GM21423 (cell line): Measurements from ENCODE around the gene HOXB3.

Source experiments
- ATAC-seq: cut with Tn5 transposase; IDR thresholded peaks from one replicate; pipeline ENCODE4 v1.9.1; 2021; ENCODE audit warnings: mild to moderate bottlenecking, moderate library complexity; ENCODE audit not compliant: unreplicated experiment

HOXB3 gene

DNA sequence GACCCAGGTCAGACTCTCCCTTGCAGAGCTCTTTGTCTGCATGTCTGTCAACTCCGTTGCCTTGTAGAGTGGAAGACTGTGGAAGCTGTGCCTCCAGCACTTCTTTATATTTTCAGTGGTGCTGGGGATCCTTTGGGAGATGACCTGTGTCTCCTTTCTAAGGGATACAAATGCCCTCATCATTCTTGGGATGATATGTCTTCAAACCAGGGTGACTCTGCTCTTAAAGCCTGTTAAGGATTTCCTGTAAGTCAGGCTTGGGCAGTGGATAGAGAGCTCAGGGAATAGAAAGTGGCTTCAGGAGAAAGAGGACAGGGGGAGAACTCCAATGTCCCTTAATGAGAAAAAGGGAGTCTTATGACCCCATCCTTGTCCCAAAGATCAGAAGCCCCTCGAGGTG lies 1.5 kb downstream of the HOXB3 start:
- ATAC-seq: no peak

DNA sequence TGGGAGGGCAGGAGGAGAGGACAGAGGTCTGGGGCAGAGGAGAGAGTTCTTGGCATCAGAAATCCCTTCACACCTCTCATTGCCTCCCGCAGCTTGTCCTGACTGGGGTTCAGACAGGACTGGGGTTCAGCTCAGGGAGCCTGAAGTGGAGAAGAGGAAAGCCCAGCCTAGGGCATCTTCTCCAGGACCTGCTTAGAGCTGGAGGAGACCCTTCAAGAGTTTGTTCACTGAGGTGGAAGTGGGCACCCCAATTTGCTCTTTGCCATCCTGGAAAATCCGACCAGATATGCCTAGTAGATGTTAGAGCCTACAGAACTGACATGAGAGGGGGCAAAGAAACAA lies 2.0 kb downstream of the HOXB3 start:
- ATAC-seq: no peak

DNA sequence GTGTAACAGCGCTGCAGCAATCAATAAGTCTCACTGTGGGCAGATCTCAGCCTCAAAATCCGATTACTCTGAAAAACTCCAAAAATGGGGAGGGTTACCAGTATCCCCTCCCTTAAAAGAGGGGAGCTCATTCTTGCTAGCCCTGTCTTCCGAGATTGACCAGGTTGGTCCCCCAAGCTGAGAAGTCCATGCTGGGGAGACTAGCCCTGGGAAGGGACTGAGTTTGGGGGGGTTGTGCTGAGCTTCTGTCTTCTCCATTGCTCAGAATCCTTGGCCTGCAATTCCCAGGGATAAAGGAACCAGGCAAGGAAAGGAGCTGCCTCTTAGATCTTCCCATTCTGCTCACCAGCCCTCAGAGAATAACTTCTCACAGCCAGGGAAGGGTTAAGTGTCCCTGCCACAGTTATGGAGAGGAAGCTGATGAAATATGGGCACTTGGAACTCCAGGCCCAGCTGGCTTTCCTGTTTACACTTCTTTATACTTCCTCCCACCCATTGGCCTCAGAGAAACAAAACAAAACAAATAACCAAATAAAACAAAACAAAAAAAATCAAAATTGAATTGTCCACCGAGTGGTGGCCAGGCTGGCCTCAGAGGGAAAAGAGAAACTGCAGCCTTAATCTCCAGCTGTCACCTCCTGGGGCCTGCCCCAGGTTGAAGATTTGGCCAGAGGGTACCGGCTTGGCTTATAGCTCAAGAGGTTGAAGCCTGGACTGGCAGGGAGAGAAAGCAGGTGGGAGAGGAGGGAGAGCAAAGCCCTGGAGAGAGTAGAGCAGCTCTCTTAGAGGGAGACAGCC lies 2.6 kb downstream of the HOXB3 start:
- ATAC-seq: no peak

DNA sequence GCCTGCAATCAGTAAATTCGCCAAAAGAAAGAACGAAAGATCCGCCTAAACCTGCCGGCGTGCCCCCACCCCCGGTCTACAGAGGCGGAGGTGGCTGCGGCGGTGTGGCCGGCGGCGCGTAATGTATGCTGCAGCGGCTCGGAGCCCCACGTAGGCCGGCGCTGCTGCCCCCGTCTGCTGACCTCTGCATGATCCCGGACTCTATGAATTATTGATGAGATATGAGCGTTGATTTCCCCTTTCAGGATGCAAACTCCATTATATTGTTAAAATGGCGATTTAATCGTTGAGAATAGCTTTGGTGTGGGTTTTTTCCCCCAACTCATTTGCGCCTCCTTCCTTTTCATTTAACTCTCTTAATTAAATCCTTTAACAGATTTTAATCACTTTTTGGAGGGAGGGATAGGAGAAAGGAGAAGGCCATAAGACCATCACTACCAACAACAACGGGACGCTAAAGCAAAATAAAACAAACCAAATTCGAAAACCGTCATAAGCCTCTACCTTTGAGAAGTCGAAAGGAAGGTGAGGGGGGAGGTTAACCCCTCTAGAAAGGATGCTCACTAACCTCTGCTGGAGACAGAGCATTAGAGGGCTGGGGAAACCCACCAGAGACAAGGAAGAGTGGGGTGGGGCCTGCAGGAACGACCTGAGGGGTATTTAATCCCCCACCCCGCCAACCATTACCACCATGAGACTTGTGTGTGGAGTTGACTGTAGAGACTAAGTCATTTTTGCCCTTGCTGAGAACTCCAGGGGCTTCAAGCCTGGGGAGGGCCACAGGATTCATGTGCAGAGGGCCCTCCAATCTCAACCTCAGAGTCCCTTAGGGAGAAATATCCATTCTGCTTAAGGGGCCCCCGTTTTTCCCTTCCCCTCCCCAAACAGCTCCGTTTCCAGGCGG lies 3.4 kb downstream of the HOXB3 start:
- ATAC-seq: no peak

DNA sequence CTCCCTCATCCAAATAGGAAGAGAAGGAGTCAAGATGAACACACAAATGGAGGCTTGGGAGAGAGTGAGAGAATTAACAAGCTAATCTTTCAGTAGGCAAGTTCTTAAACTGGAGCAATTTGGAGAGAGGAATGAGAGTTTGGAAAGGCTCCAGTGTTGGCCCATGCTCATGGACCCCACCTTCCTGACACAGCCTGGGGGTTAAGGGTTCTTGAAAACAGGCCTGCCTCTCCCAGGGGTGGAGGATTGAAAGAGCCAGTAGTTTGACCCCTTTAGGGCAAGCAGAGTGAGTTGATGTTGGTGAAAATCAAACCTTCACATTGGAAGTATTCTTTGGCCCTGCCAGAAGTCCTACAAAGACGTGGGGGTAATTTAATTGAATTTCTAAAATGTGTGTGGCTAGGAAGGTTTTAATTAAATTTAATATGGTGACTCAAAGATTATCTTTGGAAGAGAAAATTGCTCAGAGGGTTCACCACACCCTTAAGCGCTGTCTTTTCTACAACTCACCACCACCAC lies 5.8 kb downstream of the HOXB3 start:
- no peak for ATAC-seq

DNA sequence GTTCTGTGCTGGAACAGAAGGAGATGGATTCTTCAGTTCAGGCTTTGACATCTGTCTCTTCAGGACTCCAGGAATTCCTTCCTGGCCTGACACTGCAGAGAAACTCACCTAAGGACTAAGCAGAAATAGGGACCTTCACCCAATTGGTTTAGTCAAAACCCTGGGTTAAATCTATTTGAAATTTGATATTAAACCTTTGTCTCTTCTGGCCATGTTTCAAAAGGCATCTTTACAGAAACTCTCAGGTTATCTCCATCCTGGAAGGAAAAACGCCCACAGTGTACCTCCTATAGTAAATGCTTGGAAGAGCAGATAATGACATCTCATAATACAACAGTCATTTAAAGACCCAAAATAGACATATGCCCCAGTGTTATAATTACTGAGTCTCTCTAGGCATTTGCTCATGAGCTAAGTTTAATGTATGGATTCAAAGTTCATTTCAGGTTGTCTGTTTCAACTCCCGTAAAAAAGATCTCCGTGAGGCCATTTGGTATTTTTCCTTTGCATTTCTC lies 6.3 kb downstream of the HOXB3 start:
- ATAC-seq: no peak

DNA sequence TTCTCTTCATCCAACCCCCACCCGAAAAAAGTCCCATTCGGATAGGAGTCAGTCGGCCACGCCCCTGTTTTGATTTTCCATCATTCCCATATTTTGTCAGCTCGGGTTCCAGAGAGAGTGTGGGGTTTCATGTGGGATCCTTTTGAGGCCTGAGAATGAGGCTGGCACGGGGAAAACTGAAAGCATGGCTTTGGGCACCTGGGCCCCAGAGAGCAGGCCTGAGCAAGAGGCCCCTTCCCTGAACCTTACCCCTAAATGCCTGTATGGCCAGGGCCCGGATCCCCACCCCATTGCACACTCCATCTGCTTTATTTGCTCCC lies 7.3 kb downstream of the HOXB3 start:
- no peak for ATAC-seq

DNA sequence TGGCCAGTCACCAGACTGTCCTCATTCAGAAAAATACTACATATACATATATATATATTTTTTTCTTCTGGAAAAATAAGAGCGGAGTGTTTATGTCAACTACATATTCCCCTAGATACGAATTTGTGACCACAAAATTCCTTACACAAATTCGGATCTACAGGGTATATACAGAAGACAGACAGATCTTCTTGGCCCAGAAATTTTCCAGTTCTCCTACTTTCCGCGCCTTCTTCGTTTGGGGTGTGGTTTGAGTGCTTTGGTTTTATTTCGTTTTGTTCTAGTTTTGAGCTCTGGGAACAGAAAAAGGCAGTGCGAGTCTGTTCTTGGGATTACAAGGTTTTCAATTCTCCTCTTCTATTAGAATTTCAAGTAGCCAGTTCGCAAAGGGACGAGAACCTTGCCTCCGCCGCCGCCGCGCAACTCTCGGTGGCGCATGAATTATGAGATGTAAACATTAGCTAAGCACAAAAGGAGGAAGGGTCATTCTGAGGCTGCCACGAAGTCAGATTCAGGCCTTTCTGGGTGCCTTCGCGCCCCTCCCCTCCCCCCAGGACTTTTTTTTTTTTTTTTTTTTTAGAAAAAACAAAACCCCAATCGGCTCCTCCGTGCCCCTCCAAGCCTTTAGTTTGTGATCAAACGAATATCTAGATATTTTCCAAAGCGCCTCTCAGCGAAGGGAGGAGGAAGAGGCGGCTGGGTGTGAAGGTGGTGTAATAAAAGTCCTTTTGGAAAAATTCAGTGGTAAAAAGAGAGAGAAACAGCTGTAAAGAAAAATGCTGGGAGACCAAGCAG lies 10.1 kb downstream of the HOXB3 start:
- no peak for ATAC-seq

DNA sequence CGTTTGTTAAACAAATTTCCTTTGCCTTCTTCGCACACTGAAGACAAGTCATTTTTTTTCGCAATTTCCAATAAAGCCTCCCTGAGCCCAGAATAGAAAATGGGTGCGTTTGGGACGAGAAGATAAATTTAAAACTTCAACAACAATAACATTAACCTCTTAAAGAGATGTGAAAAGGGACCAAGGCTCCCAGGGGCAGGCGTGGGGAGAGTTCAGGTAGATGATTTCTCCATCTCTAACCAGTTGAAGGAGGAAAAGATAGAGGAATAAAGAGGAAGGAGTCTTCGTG lies 10.6 kb downstream of the HOXB3 start:
- ATAC-seq: no peak

DNA sequence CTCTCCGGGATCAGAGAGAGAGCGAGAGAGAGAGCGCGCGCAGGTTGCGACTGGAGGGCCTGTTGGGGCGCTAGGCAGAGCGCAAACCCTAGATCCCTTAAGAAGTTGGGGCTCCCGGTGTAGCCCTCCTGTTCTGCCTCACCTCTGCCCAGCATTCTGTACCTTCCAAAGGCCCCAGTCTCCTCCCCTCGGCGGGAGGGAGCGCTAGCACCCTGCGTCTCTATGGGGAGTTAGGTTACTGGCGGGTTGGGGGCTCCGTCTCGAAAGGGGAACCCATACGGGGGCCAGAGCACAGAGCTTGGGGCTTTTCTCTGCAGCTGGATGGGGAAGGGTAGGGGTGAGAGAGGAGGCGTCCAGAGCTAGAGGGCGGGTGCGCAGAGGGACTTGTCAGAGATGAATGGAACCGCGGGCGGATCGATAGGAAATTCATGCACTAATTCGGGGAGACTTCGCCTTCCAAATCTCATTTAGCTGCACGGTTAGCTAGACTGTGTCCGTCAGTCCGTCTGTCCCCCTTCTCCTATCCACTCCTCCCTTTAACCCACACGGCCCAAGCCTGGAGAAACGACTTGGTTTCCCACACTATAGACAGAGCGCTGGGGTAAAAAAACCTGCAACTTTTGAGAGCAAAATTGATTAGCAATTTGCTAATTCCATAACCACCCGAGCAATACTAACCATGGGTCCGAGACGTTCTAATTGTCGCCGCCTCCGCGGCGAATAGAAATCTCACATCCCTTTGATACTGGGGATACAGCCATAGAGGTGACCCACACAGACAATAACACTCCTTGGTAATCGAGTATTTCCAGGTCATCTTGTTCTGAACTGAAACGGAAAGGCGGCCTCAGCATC lies 11.2 kb downstream of the HOXB3 start:
- no peak for ATAC-seq

DNA sequence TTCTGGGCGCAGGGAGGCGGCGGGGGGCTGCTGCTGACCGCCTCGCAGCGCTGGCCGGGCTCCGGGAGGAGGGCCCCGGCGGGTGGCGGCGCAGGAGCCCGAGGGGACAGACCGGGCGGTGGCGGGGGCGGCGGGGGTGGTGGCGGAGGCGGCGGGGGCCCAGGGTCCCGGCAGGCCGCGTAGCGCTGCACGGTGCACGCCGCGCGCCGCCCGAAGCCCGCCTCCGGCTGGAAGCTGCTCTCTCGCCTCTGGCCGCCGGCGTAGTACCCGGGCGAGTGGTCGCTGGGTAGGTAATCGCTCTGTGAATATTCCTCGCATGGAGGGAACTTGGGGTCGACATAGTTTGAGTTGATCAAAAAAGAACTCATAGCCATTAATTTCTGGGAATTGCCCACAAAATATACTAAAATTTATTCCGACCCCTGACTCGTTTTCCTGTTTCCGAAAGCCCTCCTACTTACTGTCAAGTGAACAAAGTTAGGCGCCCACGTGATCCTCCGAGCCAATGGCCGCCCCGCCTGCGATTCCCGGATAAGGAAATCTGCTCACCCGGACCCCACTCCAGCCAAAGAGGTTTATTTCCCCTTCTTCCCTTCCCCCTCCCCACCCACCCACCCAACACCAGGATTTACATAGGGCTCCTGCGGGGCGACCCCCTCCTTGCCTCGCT lies 12.0 kb downstream of the HOXB3 start, which contains the start of gene HOXB4:
Gene HOXB4 (minus strand): TSS at position 405 of the 670 bp plus-strand sequence. CDS start 31 bp downstream, at position 374.
- ATAC-seq: no peak

DNA sequence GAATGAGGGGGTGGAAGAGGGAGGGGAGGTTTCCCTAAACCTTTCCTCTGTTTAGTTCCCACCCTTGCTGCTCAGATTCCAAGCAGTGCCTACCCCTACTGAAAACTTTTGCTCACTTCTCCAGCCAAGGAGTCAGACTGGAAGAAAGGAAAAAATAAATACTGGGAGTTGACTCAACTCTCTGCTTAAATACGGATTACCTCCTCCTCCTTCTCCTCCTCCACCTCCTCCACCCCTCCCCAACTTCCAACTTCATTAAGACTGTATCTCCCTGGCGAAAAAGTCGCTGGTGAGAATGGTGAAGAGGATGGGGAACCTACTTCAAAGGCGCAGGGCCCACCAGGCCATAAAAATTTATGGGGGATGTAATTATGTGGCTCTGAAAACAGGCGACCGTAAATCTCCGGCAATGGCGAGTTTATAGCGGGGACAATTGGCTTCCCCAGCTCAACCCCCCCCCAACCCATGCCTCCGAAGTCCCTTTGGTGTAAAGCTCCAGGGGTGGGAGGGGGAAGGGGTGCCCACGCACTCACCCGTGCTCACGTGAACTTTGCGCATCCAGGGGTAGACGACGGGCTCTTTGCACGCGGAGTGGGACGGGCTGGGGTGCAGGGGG lies 12.6 kb downstream of the HOXB3 start:
- ATAC-seq: no peak

DNA sequence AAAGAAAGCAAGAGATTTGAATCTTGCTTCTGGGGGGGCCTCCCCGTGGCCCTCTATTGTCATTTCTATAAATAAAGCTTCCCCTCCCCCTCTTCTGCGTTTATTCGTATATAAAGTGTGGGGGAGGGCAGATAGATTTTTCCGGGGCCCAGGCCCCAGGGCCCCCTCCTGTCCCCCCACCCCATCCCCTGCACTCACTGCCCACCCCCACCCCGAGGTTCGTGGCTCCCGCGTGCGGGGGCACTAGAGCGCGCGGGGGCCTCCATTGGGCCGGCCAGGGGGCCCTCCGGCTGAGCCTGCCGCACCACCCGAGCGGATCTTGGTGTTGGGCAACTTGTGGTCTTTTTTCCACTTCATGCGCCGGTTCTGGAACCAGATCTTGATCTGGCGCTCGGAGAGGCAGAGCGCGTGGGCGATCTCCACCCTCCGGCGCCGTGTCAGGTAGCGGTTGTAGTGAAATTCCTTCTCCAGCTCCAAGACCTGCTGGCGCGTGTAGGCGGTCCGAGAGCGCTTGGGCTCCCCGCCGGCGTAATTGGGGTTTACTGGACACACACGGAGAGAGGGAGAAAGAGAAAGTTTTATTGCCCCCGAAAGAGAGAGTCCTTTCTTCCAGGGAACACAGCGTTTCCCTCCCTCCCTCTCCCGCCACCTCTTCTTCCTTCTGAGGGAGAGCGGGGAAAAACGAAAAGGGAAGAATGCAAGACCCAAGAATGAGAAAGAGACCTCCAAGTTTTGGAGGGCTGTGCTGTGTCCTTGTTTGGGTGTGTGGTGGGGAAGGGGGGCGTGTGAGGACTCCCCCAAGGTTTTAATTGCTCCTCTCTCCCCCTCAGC lies 13.3 kb downstream of the HOXB3 start:
- ATAC-seq: no peak

DNA sequence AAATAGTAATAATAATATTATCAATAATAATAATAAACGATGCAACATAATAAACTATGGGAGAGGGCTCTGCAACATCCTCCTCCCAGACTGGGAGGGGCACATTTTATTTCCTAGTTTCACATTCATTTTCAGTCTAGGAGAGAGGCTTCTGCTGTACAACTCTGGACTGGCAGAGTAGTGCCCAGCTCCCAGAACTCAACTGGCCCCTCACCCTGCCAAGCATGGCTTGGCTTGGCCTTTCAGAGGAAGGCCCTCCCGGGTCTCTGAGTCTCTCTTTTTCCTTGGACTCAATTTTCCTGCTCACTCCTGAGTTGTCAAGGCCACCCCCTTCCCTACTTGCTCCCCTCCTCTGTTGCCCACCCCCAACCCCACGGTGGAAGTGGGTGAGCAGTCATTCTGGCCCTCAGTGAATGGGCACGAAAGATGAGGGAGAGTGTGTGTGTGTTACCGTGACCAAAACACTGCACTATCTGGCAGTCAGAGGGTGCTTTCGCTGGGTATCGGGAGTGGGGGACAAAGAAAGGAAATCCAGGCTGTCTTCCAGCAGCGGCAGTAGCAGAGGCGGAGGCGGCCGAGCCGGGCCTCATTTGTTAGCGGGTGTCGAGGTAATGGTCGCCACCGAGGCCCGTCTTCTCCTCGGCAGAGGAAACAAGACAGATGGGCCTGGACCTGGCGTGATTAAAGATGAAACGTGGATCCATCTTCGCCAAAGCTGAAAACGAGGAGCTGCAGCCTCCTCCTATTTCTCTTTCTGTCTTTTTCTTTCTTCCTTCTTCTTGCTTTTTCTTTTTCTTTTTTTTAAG lies 14.2 kb downstream of the HOXB3 start:
- no peak for ATAC-seq

DNA sequence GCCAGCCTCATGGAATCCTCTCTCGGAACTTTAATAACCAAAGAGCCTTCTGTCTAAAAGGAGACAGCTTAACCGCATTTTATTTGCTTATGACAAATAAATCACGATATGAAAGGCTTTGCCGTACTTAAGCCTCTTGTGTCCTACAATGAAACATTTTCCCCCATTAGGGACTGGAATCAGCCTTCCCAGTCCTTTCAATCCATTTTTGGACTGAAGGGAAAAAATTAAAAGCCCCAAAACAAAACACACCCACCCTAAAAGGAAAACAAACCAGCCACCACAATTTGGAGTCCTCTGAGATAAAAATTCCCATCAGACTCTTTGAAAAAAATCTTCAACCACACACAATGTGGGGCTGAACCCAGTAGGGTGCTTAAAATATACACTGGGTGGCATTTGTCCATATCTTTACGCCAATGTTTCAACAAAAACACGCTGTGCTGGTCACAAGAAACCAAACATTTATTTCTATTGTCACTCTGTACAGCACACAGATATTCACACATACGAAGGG lies 14.9 kb downstream of the HOXB3 start:
- ATAC-seq: no peak

DNA sequence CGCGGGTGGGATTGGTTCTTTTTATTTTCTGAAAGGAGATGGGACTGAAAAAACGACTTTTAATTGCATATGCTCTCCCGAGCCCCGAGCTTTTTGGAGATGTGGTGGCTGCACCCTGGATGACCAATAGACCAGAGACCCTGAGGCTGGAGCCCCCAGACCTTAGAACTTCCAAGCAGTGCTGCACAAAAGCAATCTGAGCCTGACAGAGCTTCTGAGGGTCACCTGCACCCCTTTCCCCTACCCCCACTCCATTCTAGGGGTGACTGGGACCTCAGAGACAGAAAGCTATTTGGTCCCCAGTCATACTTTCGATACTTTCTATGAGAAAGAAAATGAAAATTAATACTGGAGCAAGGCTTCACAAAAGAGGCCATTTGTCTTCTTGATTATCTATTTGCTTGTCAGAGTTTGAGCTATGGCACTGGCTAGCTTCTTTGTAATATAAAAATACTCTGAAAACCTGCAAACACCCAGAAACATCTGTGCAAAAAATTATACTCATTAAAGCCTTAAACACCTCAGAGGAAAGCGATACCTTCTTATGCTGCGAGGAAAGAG lies 15.5 kb downstream of the HOXB3 start:
- no peak for ATAC-seq

DNA sequence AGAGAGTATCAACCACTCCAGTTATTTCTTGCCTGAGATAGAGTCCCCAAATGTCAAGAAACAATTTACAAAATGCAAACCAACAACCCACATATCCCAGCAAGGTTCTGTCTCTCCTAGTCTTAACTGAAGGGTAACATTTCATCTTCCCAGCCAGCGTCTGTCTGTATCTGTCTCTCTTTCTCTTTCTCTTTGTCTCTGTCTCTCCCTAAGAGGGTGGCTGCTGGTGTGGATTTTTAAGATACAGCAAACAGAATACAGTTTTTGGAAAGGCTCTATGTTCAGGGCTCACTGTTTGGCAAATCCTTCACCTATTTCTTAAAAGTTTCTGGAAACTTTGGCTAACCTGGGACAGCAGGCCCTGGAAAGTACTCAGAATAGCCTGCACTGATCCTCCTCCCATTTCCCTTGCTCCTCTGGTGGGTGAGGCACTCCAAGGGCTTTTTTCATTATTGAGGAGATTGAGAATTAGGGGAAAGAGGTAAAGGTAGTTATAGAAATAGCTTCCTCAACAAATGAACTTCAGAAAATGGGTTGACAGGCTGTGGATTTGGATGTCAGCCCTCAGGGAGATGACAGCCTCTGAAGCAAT lies 18.1 kb downstream of the HOXB3 start:
- ATAC-seq: no peak
